HFFc6 (cell line): ENCODE results near the gene SEMA4B. TPM values are rescaled to one million over a fixed set of nuclear protein-coding genes. Genes with fewer than 3 reads are reported as not detected.

ENCODE experiments used
- DNase-seq: peaks from one replicate; pipeline ENCODE4 v3.0.0-alpha.2; 2018
- H3K27ac Mint-ChIP-seq: 2 replicates; pipeline ENCODE4 v1.8.0; 2020; ENCODE audit warnings: mild to moderate bottlenecking, mixed read lengths
- H3K27me3 Mint-ChIP-seq: 2 replicates; pipeline ENCODE4 v1.8.0; 2021; ENCODE audit warnings: mild to moderate bottlenecking, moderate library complexity, mixed read lengths; ENCODE audit not compliant: insufficient read depth
- H3K36me3 Mint-ChIP-seq: 2 replicates; pipeline ENCODE4 v1.8.0; 2021; ENCODE audit warnings: low read depth, mixed read lengths
- H3K4me1 Mint-ChIP-seq: 2 replicates; pipeline ENCODE4 v1.8.0; 2020; ENCODE audit warnings: low read depth, mixed read lengths
- H3K4me3 Mint-ChIP-seq: 2 replicates; pipeline ENCODE4 v1.8.0; 2020; ENCODE audit warnings: mild to moderate bottlenecking, moderate library complexity, mixed read lengths
- H3K9me3 Mint-ChIP-seq: 2 replicates; pipeline ENCODE4 v1.8.0; 2020; ENCODE audit warnings: mild to moderate bottlenecking, mixed read lengths
- total RNA-seq, 6 experiments: library from RNA; stranded (reverse); fragmentation: NEBNext Ultra II Directional; extraction: Animal tissue kit (Norgen Biotek cat#: 25700); gene quantifications; 2 replicates in 1 of 6; 3 replicates in 5 of 6; pipeline ENCODE4 v1.2.3, GENCODE V29; 2021
- TF ChIP-seq, protein P1 (sequence below): fragments of 200-600 bp; sonication (generic); IDR thresholded peaks from 2 replicates; pipeline ENCODE4 v1.5.0; 2021; ENCODE audit warnings: antibody characterized with exemption, mild to moderate bottlenecking

Gene SEMA4B
- total RNA-seq, 6 experiments from 2014 or later, result 5.6 to 7.7 (median 7.2) TPM

DNA sequence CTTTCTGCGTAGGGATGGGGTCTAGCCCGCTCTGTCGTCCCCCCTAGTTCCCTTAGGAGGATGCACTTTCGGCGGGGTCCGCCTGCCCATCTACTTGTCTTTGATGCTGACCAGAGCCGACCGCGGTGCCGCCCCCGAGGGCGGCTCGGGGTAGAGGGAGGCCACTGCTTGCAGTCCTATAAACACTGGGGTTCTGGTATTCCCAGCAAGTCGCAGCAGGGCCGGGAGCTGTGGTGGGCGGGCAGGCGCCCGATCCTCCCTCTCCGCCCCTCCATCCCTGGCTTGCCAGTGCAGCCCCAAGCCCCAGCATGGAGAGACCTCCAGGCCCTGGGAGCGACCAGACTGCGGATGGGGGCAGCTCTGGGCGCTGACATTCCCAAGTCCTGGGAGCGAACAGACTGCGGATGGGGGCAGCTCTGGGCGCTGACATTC is 830 bp downstream of the SEMA4B start:
- TF ChIP-seq, protein P1, sequence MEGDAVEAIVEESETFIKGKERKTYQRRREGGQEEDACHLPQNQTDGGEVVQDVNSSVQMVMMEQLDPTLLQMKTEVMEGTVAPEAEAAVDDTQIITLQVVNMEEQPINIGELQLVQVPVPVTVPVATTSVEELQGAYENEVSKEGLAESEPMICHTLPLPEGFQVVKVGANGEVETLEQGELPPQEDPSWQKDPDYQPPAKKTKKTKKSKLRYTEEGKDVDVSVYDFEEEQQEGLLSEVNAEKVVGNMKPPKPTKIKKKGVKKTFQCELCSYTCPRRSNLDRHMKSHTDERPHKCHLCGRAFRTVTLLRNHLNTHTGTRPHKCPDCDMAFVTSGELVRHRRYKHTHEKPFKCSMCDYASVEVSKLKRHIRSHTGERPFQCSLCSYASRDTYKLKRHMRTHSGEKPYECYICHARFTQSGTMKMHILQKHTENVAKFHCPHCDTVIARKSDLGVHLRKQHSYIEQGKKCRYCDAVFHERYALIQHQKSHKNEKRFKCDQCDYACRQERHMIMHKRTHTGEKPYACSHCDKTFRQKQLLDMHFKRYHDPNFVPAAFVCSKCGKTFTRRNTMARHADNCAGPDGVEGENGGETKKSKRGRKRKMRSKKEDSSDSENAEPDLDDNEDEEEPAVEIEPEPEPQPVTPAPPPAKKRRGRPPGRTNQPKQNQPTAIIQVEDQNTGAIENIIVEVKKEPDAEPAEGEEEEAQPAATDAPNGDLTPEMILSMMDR, result no peak
- H3K36me3 Mint-ChIP-seq, result no peaks in the 10 kb centered on the region; the same call in 1 of the 2 replicates
- no peak overlapping the region for H3K27ac Mint-ChIP-seq
- H3K9me3 Mint-ChIP-seq, result no peaks in the 10 kb centered on the region
- peak overlapping the region; percentile 86 for H3K4me3 Mint-ChIP-seq
- H3K4me1 Mint-ChIP-seq, result peaks cover 16% of the 10 kb centered on the region
- peaks cover 4% of the 10 kb centered on the region for H3K27me3 Mint-ChIP-seq
- DNase-seq, result no peak

DNA sequence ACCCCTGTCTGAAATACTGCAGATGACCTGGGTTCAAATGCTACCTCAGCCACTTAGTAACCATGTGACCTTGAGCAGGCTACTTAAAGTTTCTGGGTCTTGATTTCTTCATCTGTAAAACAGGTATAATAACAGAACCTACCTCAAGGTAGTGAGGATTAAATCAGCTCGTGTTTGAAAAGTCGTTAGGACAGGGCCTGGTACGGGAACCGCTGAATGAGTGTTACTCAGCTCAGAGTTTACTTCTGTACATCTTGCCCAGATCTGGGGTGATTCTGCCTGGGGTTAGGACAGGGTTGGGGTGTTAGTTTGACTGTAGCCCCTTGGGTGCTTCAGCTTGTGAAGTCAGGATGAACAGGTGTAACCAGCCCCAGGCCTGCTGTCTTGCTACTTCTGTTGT is 1.8 kb downstream of the SEMA4B start:
- Mint-ChIP-seq H3K27me3 (peaks cover 4% of the 10 kb centered on the region), H3K4me1 (peaks cover 16% of the 10 kb centered on the region), H3K27ac (no peak overlapping the region), H3K9me3 (no peaks in the 10 kb centered on the region), H3K36me3 (no peaks in the 10 kb centered on the region; the same call in 1 of the 2 replicates), H3K4me3 (peak overlapping the region; percentile 86; the same call in 1 of the 2 replicates)
- DNase-seq, result no peak
- TF ChIP-seq, protein P1, result no peak

- TF ChIP-seq, protein P1, result no peak
- Mint-ChIP-seq H3K9me3 (no peaks in the 10 kb centered on the region), H3K4me1 (peaks cover 10% of the 10 kb centered on the region), H3K4me3 (no peak overlapping the region), H3K36me3 (no peaks in the 10 kb centered on the region; the same call in 1 of the 2 replicates), H3K27ac (no peak overlapping the region), H3K27me3 (peaks cover 4% of the 10 kb centered on the region)
- no peak for DNase-seq
Measured at GRCh38 chr15:90203473-90203872, 2.3 kb downstream of the SEMA4B start.

GRCh38 chr15:90203922-90204321 is 2.8 kb downstream of the SEMA4B start:
- TF ChIP-seq, protein P1, result no peak
- Mint-ChIP-seq H3K4me3 (no peak overlapping the region), H3K27ac (no peak overlapping the region), H3K4me1 (peaks cover 6% of the 10 kb centered on the region), H3K27me3 (peaks cover 4% of the 10 kb centered on the region), H3K9me3 (no peaks in the 10 kb centered on the region), H3K36me3 (no peaks in the 10 kb centered on the region; the same call in 1 of the 2 replicates)
- no peak for DNase-seq

GRCh38 chr15:90205050-90205848 is 4.1 kb downstream of the SEMA4B start:
- no peak for DNase-seq
- H3K4me3 Mint-ChIP-seq, result no peak overlapping the region
- no peak overlapping the region for H3K27ac Mint-ChIP-seq
- H3K27me3 Mint-ChIP-seq, result peaks cover 4% of the 10 kb centered on the region
- peaks cover 6% of the 10 kb centered on the region for H3K4me1 Mint-ChIP-seq
- no peaks in the 10 kb centered on the region for H3K9me3 Mint-ChIP-seq
- no peaks in the 10 kb centered on the region; the same call in 1 of the 2 replicates for H3K36me3 Mint-ChIP-seq
- TF ChIP-seq, protein P1, result no peak
